Measurements from ENCODE around the gene FRY.

FRY gene

DNA sequence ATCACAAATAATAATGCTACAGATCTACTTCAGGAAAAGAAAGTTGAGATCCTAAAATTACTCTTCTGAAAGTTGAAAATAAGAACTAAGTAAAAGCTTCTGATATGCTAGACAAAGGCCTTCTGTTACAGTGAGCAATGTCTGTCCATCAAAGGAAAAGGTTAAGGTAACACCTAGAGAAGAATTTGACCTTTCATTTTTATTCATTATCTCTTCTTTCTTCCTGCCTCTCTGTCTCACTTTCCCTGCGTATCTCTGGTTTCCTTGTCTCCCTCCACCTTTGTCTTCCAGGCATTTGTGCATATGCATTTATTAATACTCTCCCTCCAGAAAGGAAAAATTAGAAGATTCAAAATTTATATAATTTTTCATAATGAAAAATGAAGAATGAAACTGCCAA is 234.6 kb downstream of the FRY start:
- DNase-seq: no peak

GRCh38 chr13:32267836-32268439 is 236.4 kb downstream of the FRY start:
- peak; percentile 48 for DNase-seq

- DNase-seq: no peak
Measured at GRCh38 chr13:32272021-32272683, 240.6 kb downstream of the FRY start.

DNA sequence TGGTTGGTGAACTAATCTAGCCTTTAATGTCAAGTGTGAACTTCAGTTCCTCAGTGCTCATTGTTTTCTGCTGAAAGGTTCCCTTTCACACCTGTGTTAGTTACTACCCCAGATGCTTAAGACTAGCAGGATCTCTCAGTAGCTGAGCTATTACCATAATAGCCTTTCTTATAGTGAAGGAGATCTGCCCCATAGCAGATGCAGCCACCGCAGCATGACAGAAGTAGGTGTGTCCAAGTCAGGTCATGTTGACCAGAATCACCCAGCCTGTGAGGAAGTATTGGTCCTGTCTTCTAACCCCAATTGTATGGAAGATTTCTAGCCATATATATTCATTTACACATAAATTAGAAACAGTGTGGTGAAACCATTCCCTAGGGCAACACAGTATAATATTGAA is 246.3 kb downstream of the FRY start:
- DNase-seq: no peak

DNA sequence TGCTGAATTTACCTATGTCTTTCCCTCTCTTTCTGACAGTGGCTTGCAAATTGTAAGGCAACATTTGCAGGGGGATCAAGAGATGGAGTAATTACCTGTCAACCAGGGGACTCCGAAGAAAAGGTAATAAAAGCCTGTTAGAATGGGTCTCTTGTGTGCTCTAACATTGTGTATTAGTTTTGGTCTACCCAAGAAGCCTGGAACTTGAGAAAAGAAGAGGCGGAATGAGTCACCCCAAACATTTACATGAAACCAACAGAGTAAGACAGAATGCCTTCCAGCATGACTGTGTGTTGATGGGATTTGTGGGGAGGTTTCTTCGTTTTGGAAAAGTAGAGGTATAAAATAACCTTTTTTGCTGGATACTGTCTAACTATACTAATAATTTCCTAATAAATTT is 246.9 kb downstream of the FRY start:
- DNase-seq: no peak

GRCh38 chr13:32281096-32281495 is 249.5 kb downstream of the FRY start:
- no peak for DNase-seq

GRCh38 chr13:32282096-32282711 is 250.6 kb downstream of the FRY start:
- no peak for DNase-seq

DNA sequence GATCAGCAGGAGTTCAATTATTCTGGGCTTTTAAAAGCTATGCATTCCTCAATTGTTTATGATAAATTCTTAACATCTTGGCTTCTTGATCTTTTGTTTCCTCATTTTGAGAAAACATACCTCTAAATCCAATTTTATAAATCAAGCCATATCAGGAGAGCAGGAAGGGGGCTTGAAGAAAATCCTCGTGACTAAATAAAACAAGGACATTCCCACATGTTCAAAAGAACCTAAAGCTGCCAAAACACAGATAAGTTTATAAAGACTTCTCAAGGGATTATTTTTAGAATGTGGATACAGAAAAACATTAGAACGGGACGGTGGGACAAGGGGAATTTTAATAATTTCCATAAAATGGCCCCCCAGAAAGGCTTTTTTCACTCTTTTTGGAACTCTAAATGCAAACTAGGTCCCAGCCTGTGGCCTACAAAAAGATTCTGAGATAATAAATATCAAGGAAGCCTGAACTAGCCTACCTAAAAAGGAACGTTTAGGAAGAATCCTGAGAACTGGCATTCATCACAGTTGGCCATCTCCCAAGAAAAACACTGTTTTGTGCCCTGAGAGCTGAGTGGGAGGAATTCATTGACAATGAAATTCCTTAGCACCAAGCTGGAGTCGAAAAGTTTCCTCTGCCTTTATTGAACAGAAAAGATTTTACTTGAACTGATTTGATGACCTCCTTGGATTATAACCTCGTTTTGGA is 253.5 kb downstream of the FRY start:
- DNase-seq: no peak

GRCh38 chr13:32285633-32285965 is 254.0 kb downstream of the FRY start:
- DNase-seq: no peak

- no peak for DNase-seq
Measured at GRCh38 chr13:32297206-32297605, 265.6 kb downstream of the FRY start.

GRCh38 chr13:32298695-32299094 is 267.1 kb downstream of the FRY start:
- no peak for DNase-seq

- no peak for DNase-seq
Measured at GRCh38 chr13:32299893-32300292, 268.3 kb downstream of the FRY start.

DNA sequence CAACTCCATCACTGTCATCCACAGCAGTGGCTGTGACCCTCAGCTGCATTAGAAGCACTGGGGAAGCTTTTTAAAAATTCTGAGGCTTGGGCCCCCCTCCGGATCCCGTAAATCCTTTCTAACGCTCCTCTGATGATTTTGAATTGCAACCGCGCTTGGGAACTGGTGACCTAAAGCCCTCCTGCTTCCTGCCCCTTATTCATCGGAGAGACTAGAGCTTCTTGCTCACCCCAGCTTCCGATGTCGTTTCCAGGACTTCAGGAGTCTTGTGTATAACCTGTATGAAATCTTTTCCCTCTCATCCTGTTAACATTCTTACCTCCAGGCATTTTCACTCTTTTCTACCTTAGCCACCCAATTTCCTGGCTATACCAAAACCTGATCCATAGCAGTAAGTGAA is 268.8 kb downstream of the FRY start:
- no peak for DNase-seq

GRCh38 chr13:32300920-32301319 is 269.3 kb downstream of the FRY start:
- no peak for DNase-seq

DNA sequence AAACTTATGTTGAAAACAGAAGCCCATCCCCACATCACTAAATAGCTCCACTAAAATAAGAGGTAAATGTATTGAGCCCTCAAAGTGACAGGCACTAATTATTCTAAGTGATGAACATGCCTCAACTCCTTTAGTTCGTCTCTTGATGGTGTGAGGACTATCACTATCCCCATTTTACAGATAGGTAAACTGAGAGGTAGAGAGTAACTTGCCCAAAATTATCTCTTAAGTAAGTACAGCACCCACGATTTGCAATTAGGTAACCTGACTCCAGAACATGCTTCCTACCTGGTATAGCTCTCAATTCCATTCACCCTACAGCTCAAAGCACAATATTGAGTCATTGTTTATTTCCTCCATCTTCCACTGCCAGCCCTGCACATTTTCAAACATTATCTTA is 270.9 kb downstream of the FRY start:
- DNase-seq: no peak

DNA sequence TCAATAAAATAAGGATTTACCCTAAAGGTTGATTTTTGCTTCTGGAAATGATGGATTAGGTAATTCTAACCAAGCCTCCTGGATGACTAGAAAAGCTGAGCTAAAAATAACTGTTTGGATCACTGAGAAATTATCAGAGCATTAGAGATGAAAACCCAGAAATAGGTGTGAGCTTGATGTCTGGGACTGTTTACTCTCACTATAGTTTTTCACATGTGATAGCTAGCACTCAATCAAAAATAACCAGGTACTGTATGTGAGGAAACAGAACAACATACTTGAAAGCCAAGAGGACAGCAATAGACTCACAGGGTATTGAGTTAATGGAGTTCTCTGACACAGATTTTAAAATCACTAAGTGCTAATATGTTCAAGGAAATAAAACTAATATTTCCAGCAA is 274.1 kb downstream of the FRY start:
- DNase-seq: no peak

GRCh38 chr13:32309312-32310133 is 277.9 kb downstream of the FRY start:
- DNase-seq: no peak

- DNase-seq: peak; percentile 65
Measured at GRCh38 chr13:32310134-32310706, 278.6 kb downstream of the FRY start.

- no peak for DNase-seq
Measured at GRCh38 chr13:32311188-32311897, 279.8 kb downstream of the FRY start.

GRCh38 chr13:32314271-32315237 is 283.0 kb downstream of the FRY start:
- peak; percentile 83 for DNase-seq
